ENCODE results near the gene ADSL. TPM values are rescaled to one million over a fixed set of nuclear protein-coding genes. Genes with fewer than 3 reads are reported as not detected.
A peak's percentile ranks its signal among the peaks of the same experiment; 100 is the strongest.

Gene ADSL
- total and polyA plus RNA-seq, 9 of the 15 experiments (the other 6 are each of a cell fraction or from before 2014, with no cell fraction given): 112 to 322 (median 146) TPM

DNA sequence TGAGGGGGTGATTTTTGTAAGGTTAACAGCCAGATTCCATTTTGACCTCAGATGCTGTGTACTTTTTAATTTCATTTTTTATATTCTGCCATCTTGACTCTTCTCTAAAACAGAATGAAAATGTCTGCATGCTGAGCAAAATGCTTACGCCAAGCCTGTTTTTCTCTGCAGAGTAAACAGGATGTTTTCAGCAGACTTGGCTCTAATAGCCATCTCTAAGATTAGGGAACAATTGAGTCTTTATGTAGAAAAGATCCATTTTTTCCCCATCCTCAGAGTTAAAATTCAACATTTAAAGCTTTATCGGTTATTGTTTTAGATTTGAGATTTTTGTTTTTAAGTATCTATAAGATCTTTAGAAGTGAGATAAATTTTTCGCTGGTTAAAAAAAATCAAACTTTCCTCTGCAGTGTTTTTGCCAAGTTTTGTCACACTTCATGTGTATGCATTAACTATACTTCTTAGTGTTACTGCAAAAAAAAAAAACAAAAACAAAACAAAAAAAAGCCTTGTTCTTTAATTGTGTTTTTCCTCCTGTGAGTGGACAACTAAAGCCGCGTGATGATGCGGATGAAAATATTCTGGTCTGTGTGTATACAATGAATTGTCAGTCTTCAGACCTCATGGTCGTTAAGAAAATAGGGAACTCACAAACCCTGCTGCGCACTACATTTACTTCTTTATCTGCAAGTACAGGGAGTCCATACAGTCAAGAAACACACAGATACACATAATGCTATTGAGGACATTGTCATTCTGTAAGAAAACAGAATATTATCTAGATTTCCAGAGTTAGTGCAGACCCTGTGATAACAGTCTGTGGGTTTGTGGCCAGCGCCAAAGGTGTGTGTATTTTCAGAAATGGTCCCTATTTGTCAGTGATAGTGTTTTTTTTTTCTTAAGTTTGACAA lies 17.5 kb upstream of the ADSL start (continued):
- no peak for TF ChIP-seq POLR2G (IDR thresholded peaks at IDR 0.05; ENCODE audit: low read depth, low read length)
- TF ChIP-seq NFYB (IDR thresholded peaks at IDR 0.05; ENCODE audit: extremely low read depth, insufficient read length): no peak
- no peak for TF ChIP-seq SRSF1 (IDR thresholded peaks at IDR 0.05; ENCODE audit: low read depth, low read length)
- TF ChIP-seq, protein P1, sequence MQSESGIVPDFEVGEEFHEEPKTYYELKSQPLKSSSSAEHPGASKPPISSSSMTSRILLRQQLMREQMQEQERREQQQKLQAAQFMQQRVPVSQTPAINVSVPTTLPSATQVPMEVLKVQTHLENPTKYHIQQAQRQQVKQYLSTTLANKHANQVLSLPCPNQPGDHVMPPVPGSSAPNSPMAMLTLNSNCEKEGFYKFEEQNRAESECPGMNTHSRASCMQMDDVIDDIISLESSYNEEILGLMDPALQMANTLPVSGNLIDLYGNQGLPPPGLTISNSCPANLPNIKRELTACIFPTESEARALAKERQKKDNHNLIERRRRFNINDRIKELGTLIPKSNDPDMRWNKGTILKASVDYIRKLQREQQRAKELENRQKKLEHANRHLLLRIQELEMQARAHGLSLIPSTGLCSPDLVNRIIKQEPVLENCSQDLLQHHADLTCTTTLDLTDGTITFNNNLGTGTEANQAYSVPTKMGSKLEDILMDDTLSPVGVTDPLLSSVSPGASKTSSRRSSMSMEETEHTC (IDR thresholded peaks at IDR 0.05): peak; percentile 62
- TF ChIP-seq, protein P2, sequence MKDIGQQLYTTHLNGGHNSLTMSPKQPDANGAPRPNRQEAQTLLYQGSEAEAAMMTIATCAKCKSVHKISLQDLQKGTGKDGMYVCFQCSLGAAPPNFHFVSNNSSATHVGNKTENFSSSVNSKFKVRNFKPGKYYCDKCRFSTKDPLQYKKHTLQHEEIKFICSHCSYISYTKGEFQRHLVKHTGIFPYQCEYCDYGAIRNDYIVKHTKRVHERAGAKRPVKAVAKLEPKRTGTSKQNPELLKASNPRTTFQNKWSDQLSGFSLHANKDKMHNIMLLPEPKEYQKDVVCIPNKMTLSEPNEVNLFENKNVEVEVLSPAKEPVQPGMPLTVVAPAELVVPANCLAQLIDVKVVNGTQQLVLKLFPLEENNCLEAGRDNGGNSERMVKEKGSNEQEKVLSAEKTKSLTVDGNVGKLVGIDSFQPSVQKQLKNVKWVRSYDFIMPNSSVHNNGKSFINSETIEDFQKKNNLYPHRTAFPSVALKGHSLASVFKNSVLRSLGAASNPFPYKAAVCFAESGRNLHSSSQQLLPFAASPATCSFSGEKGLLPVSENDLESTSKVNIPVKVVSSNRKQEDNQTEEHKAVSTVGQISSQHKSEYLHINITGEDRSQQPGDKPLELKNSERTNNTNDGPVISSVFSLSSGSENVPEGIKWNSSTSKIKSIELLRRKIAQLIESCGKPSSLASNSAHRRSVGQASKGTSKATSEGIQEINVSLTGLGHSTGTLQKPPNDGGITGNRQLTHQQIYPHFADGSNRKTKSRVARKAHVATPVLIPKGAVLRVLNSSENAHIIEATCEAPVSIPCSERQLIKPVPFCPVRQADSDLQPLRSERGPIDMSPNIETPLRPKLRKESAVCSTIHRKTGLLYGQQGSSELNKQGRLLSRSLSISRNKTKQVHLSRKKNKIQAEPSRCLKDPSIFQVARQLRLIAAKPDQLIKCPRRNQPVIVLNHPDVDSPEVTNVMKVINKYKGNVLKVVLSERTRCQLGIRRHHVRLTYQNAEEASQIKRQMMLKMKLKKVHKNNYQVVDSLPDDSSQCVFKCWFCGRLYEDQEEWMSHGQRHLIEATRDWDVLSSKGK (CRISPR knock-in tag; IDR thresholded peaks at IDR 0.05): no peak
- no peak for TF ChIP-seq NCOA6 (IDR thresholded peaks at IDR 0.05)
- TF ChIP-seq, protein P3, sequence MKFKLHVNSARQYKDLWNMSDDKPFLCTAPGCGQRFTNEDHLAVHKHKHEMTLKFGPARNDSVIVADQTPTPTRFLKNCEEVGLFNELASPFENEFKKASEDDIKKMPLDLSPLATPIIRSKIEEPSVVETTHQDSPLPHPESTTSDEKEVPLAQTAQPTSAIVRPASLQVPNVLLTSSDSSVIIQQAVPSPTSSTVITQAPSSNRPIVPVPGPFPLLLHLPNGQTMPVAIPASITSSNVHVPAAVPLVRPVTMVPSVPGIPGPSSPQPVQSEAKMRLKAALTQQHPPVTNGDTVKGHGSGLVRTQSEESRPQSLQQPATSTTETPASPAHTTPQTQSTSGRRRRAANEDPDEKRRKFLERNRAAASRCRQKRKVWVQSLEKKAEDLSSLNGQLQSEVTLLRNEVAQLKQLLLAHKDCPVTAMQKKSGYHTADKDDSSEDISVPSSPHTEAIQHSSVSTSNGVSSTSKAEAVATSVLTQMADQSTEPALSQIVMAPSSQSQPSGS (CRISPR knock-in tag; IDR thresholded peaks at IDR 0.05): no peak
- no peak for TF ChIP-seq RBM34 (IDR thresholded peaks at IDR 0.05; ENCODE audit: borderline replicate concordance, insufficient read depth, low read length)
- no peak for TF ChIP-seq ERF (CRISPR knock-in tag; IDR thresholded peaks at IDR 0.05)
- TF ChIP-seq, protein P4, sequence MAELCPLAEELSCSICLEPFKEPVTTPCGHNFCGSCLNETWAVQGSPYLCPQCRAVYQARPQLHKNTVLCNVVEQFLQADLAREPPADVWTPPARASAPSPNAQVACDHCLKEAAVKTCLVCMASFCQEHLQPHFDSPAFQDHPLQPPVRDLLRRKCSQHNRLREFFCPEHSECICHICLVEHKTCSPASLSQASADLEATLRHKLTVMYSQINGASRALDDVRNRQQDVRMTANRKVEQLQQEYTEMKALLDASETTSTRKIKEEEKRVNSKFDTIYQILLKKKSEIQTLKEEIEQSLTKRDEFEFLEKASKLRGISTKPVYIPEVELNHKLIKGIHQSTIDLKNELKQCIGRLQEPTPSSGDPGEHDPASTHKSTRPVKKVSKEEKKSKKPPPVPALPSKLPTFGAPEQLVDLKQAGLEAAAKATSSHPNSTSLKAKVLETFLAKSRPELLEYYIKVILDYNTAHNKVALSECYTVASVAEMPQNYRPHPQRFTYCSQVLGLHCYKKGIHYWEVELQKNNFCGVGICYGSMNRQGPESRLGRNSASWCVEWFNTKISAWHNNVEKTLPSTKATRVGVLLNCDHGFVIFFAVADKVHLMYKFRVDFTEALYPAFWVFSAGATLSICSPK (IDR thresholded peaks at IDR 0.05; ENCODE audit: borderline replicate concordance): no peak
- TF ChIP-seq DACH1 (IDR thresholded peaks at IDR 0.05; ENCODE audit: partially characterized antibody): no peak
- TF ChIP-seq, protein P5, sequence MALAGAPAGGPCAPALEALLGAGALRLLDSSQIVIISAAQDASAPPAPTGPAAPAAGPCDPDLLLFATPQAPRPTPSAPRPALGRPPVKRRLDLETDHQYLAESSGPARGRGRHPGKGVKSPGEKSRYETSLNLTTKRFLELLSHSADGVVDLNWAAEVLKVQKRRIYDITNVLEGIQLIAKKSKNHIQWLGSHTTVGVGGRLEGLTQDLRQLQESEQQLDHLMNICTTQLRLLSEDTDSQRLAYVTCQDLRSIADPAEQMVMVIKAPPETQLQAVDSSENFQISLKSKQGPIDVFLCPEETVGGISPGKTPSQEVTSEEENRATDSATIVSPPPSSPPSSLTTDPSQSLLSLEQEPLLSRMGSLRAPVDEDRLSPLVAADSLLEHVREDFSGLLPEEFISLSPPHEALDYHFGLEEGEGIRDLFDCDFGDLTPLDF (CRISPR knock-in tag; IDR thresholded peaks at IDR 0.05): no peak
- peak; percentile 63; the same call in 1 of the 2 replicates for TF ChIP-seq HDAC2 (IDR thresholded peaks at IDR 0.05)
- TF ChIP-seq SUPT5H (IDR thresholded peaks at IDR 0.05): no peak
- TF ChIP-seq ZNF253 (CRISPR knock-in tag; conservative IDR thresholded peaks at IDR 0.05): no peak
- TF ChIP-seq BRD4 (IDR thresholded peaks at IDR 0.05): no peak
- no peak for TF ChIP-seq ZNF431 (CRISPR knock-in tag; IDR thresholded peaks at IDR 0.05)
- TF ChIP-seq SIX5 (IDR thresholded peaks at IDR 0.05; ENCODE audit: borderline replicate concordance in 1 of 2, insufficient read depth in 1 of 2, low read depth in 1 of 2, low read length in 2 of 2): no peak
- TF ChIP-seq EHMT2 (IDR thresholded peaks at IDR 0.05): no peak

Measured in K562 (cell line).